HCT116 (cell line): ENCODE data around the gene USP47. TPM values are rescaled to one million over a fixed set of nuclear protein-coding genes. Genes with fewer than 3 reads are reported as not detected.

ENCODE experiments used
- ATAC-seq: fragments of 200-7000 bp; cut with Tn5 transposase; 2 replicates; pipeline ENCODE4 v1.9.1; 2020; ENCODE audit warnings: mild to moderate bottlenecking, moderate library complexity
- BruUV-seq: library from RNA; stranded (reverse); fragments of 400-500 nt; replicated peaks from 2 replicates; lab custom pipeline; 2021; lab: Mats Ljungman, UMichigan
- CTCF ChIA-PET: fragments of 300-600 bp; sonication (Branson Sonifier 250); formaldehyde crosslinking; loops from one replicate; lab custom pipeline; 2021; ENCODE audit warnings: antibody characterized with exemption; lab: Charles Lee
- POLR2A ChIA-PET: fragments of 300-600, 350-600 bp; sonication (Branson Sonifier 250); formaldehyde crosslinking; loops from one replicate; lab custom pipeline; 2021; ENCODE audit warnings: antibody characterized with exemption; lab: Charles Lee
- RAD21 ChIA-PET, 2 experiments: fragments of 300-600 bp; sonication (Branson Sonifier 250); formaldehyde crosslinking; loops; one replicate each; lab custom pipeline; 2023; ENCODE audit warnings: low total read pairs in 2 of 2; ENCODE audit not compliant: uncharacterized antibody in 2 of 2, unreplicated experiment in 2 of 2, low non-redundant PET in 1 of 2; lab: Charles Lee
- DNase-seq: peaks from one replicate; pipeline ENCODE4 v3.0.0-alpha.2; 2010; ENCODE audit warnings: low read depth, low spot score
- H2AFZ ChIP-seq: fragments of 200-600 bp; shearing (Covaris generic), sonication (generic); 2 replicates; pipeline ENCODE4 v1.6.1; 2017; ENCODE audit warnings: low read depth, mixed run types, mixed read lengths, antibody characterized with exemption, low read length; ENCODE audit not compliant: poor library complexity, severe bottlenecking
- H3K27ac ChIP-seq: 2 replicates; pipeline ENCODE4 v1.5.1; 2012; ENCODE audit warnings: low read depth, low read length
- H3K27me3 ChIP-seq: fragments of 200-600 bp; sonication (generic); 2 replicates; pipeline ENCODE4 v1.6.1; 2016; ENCODE audit warnings: mixed run types, low read length, mixed read lengths; ENCODE audit not compliant: insufficient read depth
- H3K36me3 ChIP-seq, 2 experiments: fragments of 200-500 bp in 1 of 2; fragments of 200-600 bp in 1 of 2; sonication (Bioruptor generic) in 1 of 2; sonication (generic) in 1 of 2; 2 replicates each; pipeline versions ENCODE4 v1.5.1 to v1.6.1; 2014 to 2016; ENCODE audit warnings: low read length in 2 of 2, inconsistent platforms in 1 of 2, mixed read lengths in 1 of 2, mixed run types in 1 of 2; ENCODE audit not compliant: insufficient read depth in 2 of 2, control insufficient read depth in 1 of 2
- H3K4me1 ChIP-seq, 2 experiments: fragments of 200-600 bp in 1 of 2; sonication (generic) in 1 of 2; 2 replicates each; pipeline versions ENCODE4 v1.5.1 to v1.6.1; 2012 to 2017; ENCODE audit warnings: low read length in 2 of 2, inconsistent platforms in 1 of 2, mild to moderate bottlenecking in 1 of 2, mixed read lengths in 1 of 2, mixed run types in 1 of 2, moderate library complexity in 1 of 2; ENCODE audit not compliant: insufficient read depth in 2 of 2, control insufficient read depth in 1 of 2
- H3K4me2 ChIP-seq: fragments of 200-600 bp; sonication (generic); 2 replicates; pipeline ENCODE4 v1.6.1; 2017; ENCODE audit warnings: mixed run types, low read length, mixed read lengths
- H3K4me3 ChIP-seq, 2 experiments: fragments of 200-600 bp in 1 of 2; sonication (generic) in 1 of 2; replicated peaks in 1 of 2; 2 replicates each; pipeline ENCODE4 v1.5.1; 2011 to 2016; ENCODE audit warnings: low read length in 2 of 2, control low read depth in 1 of 2, low read depth in 1 of 2, mild to moderate bottlenecking in 1 of 2, mixed read lengths in 1 of 2, mixed run types in 1 of 2
- H3K79me2 ChIP-seq: fragments of 200-600 bp; sonication (generic); 2 replicates; pipeline ENCODE4 v1.6.1; 2017; ENCODE audit warnings: mild to moderate bottlenecking, mixed run types, low read length, moderate library complexity, mixed read lengths; ENCODE audit not compliant: insufficient read depth
- H3K9ac ChIP-seq: fragments of 200-600 bp; sonication (generic); 2 replicates; pipeline ENCODE4 v1.6.1; 2016; ENCODE audit warnings: low read length, mixed read lengths
- H3K9me2 ChIP-seq: fragments of 200-600 bp; sonication (generic), shearing (Covaris generic); 2 replicates; pipeline ENCODE4 v1.6.1; 2017; ENCODE audit warnings: mixed run types, mild to moderate bottlenecking, moderate library complexity; ENCODE audit not compliant: insufficient read depth
- H3K9me3 ChIP-seq, 2 experiments: fragments of 200-500 bp in 1 of 2; fragments of 200-600 bp in 1 of 2; sonication (Bioruptor generic) in 1 of 2; sonication (generic) in 1 of 2; 2 replicates each; pipeline ENCODE4 v1.6.1; 2014 to 2017; ENCODE audit warnings: low read length in 2 of 2, mixed read lengths in 2 of 2, inconsistent platforms in 1 of 2, low read depth in 1 of 2, mild to moderate bottlenecking in 1 of 2, mixed run types in 1 of 2, moderate library complexity in 1 of 2; ENCODE audit not compliant: control insufficient read depth in 1 of 2, insufficient read depth in 1 of 2
- H4K20me1 ChIP-seq: fragments of 200-600 bp; sonication (generic), shearing (Covaris generic); 2 replicates; pipeline ENCODE4 v1.6.1; 2017; ENCODE audit warnings: mixed run types, mild to moderate bottlenecking, moderate library complexity; ENCODE audit not compliant: insufficient read depth
- ATF3 ChIP-seq: IDR thresholded peaks from 2 replicates; pipeline ENCODE4 v1.6.1; 2012
- CBX3 ChIP-seq: IDR thresholded peaks from 2 replicates; pipeline ENCODE4 v1.6.1; 2012; ENCODE audit warnings: low read depth
- JUND ChIP-seq: IDR thresholded peaks from 2 replicates; pipeline ENCODE4 v1.6.1; 2012
- MAX ChIP-seq: IDR thresholded peaks from 2 replicates; pipeline ENCODE4 v1.6.1; 2012
- POLR2AphosphoS5 ChIP-seq: IDR thresholded peaks from 2 replicates; pipeline ENCODE4 v1.6.1; 2011; ENCODE audit warnings: mild to moderate bottlenecking, low read depth, low read length, moderate library complexity
- RAD21 ChIP-seq: IDR thresholded peaks from 2 replicates; pipeline ENCODE4 v1.6.1; 2012; ENCODE audit warnings: low read depth, mild to moderate bottlenecking
- SIN3A ChIP-seq: IDR thresholded peaks from 2 replicates; pipeline ENCODE4 v1.6.1; 2012; ENCODE audit warnings: low read depth
- TCF7L2 ChIP-seq: IDR thresholded peaks from 2 replicates; pipeline ENCODE4 v1.7.0; 2011; ENCODE audit warnings: borderline replicate concordance, inconsistent platforms; ENCODE audit not compliant: insufficient read depth, insufficient read length; ENCODE audit errors: extremely low read depth
- ZBTB33 ChIP-seq: IDR thresholded peaks from 2 replicates; pipeline ENCODE4 v1.6.1; 2011; ENCODE audit warnings: mild to moderate bottlenecking, low read length, moderate library complexity; ENCODE audit not compliant: insufficient replicate concordance; ENCODE audit errors: extremely low read depth
- ZFX ChIP-seq: fragments of 450-650 bp; IDR thresholded peaks from 2 replicates; pipeline ENCODE4 v1.6.1; 2017
- intact Hi-C: fragments of 100-400 bp; cut with micrococcal nuclease; formaldehyde crosslinking; loops from 2 replicates; pipeline ENCODE4 v1.10.0; 2022
- total RNA-seq: library from RNA; stranded (reverse); gene quantifications from one replicate; pipeline ENCODE4 v1.2.1, GENCODE V29; 2021; ENCODE audit not compliant: unreplicated experiment

The USP47 gene
- total RNA-seq, 1 experiment from 2014 or later: 18.9 TPM

GRCh38 chr11:11864332-11864731 is 22.6 kb downstream of the USP47 start:
- ATAC-seq (no peak), DNase-seq (no peak)
- CTCF ChIA-PET: no interaction called here
- intact Hi-C loops: no loop called here
- Histone ChIP-seq H2AFZ (no peak overlapping the region), H3K4me2 (no peak overlapping the region), H3K9me3 (peaks cover 0 to 4% of the 10 kb centered on the region in 2 experiments; a peak in 1 of 4 replicates), H4K20me1 (no peaks in the 10 kb centered on the region), H3K27ac (no peak overlapping the region), H3K9me2 (no peaks in the 10 kb centered on the region)
- no TSS peak for BruUV-seq
- TF ChIP-seq JUND: no peak
- no peak for TF ChIP-seq ATF3
- TF ChIP-seq RAD21: no peak
- TF ChIP-seq ZBTB33: no peak
- no peak for TF ChIP-seq SIN3A
- TF ChIP-seq POLR2AphosphoS5: no peak
- no peak for TF ChIP-seq TCF7L2
- no peak for TF ChIP-seq CBX3
- no peak for TF ChIP-seq ZFX
- no peak for TF ChIP-seq MAX
- TF ChIP-seq, all 23 proteins: peak for 0
- ChIA-PET RAD21 (no interaction called here), POLR2A (no interaction called here)
- Histone ChIP-seq H3K4me1 (no peaks in the 10 kb centered on the region), H3K9ac (no peak overlapping the region), H3K27me3 (no peaks in the 10 kb centered on the region), H3K4me3 (no peak overlapping the region), H3K36me3 (no peaks in the 10 kb centered on the region), H3K79me2 (peaks cover 97% of the 10 kb centered on the region)
